ENCODE data around the gene PCGF3. TPM values are rescaled to one million over a fixed set of nuclear protein-coding genes. Genes with fewer than 3 reads are reported as not detected.

The PCGF3 gene
- total and polyA plus RNA-seq, 9 of the 15 experiments (the other 6 are each of a cell fraction or from before 2014, with no cell fraction given) = 2.6 to 46.1 (median 20.3) TPM

DNA sequence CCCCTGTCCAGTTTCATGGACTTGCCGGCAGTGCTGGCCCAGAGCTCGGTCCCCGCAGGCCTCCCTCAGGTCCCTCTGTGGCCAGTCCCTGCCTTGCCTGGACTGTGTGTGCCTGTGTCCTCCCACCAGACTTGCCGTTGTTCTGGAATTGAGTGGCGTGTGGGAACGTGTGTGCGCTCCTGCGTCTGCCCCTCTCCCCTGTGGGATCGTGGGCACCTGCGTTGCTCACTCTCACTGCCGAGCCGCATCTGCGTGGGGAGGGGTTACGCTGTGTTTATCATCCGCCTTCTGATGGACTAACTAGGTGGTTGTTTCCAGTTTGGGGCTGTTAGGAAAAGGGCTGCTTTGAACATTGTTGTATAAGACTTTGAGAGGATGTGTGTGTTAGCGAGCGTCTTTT is 21.2 kb downstream of the PCGF3 start:
- H3K4me1 ChIP-seq (replicated peaks in 1 of 2; ENCODE audit: control insufficient read depth in 2 of 2, insufficient read depth in 2 of 2, low read length in 2 of 2) = peaks cover 20 to 62% of the 10 kb centered on the region in 2 experiments
- peak overlapping the region; percentile 37 to 91 for H3K9ac ChIP-seq (ENCODE audit: insufficient read depth in 1 of 2, low read depth in 2 of 2, low read length in 2 of 2)
- peaks cover 4% of the 10 kb centered on the region for H3K9me3 ChIP-seq (replicated peaks; ENCODE audit: control insufficient read depth, insufficient read depth, low read depth, low read length)
- H4K20me1 ChIP-seq (replicated peaks; ENCODE audit: control insufficient read depth, insufficient read depth, low read length) = no peaks in the 10 kb centered on the region; the same call in 1 of the 2 replicates
- H3K27ac ChIP-seq (ENCODE audit: extremely low read depth, low read depth, low read length) = peak overlapping the region; percentile 89
- peaks cover 44% of the 10 kb centered on the region for H3K79me2 ChIP-seq (ENCODE audit: control insufficient read depth, insufficient read depth, low read length)
- FAIRE-seq (no peak), DNase-seq (ENCODE audit: extremely low read depth in 1 of 4, low spot score in 3 of 4) (peak in 3 of 4 experiments; percentile 28 to 42 (median 40)), ATAC-seq (peak; percentile 81)
- ChIA-PET CTCF (ENCODE audit: low intra/inter-chr PET ratio) (no interaction called here), POLR2A (interaction anchor here (0.6 to 0.7 kb wide), 2 partner anchors 40 to 272 kb away, joined by 3 to 4 read pairs; no protein-coding TSS in a partner anchor)
- H3K36me3 ChIP-seq (ENCODE audit: control insufficient read depth, insufficient read depth, low read length) = peaks cover 24% of the 10 kb centered on the region; the same call in 2 of the 3 replicates
- no peak overlapping the region for H3K4me3 ChIP-seq
- H3K4me2 ChIP-seq (ENCODE audit: insufficient read depth, low read length) = peak overlapping the region; percentile 72
- no peaks in the 10 kb centered on the region for H3K27me3 ChIP-seq (ENCODE audit: control insufficient read depth in 2 of 2, insufficient read depth in 2 of 2, low read length in 2 of 2)
- H2AFZ ChIP-seq (ENCODE audit: low read depth, low read length) = 0 out of 2 replicates have a peak overlapping the region, but pooled peaks have one; percentile 14
- in situ Hi-C loops (cut with MboI) (no loop called here), intact Hi-C loops (cut with micrococcal nuclease) (no loop called here)
- TF ChIP-seq FOXK2 (conservative IDR thresholded peaks at IDR 0.05 in 1 of 2, IDR thresholded peaks at IDR 0.05 in 1 of 2; ENCODE audit: low read depth in 2 of 2) (0 out of 4 replicates have a peak, but pooled peaks have one; percentile 12 to 16), SOX6 (IDR thresholded peaks at IDR 0.05) (0 out of 2 replicates have a peak, but pooled peaks have one; percentile 6), RBBP5 (IDR thresholded peaks at IDR 0.05; ENCODE audit: borderline replicate concordance, insufficient read depth, low read length, poor library complexity, severe bottlenecking) (peak; percentile 29), SIN3B (IDR thresholded peaks at IDR 0.05; ENCODE audit: low read depth) (no peak), VEZF1 (CRISPR knock-in tag; IDR thresholded peaks at IDR 0.05) (peak; percentile 39; the same call in 1 of the 2 replicates), NRF1 (conservative IDR thresholded peaks at IDR 0.05 in 1 of 2, IDR thresholded peaks at IDR 0.05 in 1 of 2) (peak in 1 of 2 experiments; percentile 25; a peak in 3 of 4 replicates), ZNF324 (CRISPR knock-in tag; IDR thresholded peaks at IDR 0.05) (no peak)
- TF ChIP-seq, protein P1, sequence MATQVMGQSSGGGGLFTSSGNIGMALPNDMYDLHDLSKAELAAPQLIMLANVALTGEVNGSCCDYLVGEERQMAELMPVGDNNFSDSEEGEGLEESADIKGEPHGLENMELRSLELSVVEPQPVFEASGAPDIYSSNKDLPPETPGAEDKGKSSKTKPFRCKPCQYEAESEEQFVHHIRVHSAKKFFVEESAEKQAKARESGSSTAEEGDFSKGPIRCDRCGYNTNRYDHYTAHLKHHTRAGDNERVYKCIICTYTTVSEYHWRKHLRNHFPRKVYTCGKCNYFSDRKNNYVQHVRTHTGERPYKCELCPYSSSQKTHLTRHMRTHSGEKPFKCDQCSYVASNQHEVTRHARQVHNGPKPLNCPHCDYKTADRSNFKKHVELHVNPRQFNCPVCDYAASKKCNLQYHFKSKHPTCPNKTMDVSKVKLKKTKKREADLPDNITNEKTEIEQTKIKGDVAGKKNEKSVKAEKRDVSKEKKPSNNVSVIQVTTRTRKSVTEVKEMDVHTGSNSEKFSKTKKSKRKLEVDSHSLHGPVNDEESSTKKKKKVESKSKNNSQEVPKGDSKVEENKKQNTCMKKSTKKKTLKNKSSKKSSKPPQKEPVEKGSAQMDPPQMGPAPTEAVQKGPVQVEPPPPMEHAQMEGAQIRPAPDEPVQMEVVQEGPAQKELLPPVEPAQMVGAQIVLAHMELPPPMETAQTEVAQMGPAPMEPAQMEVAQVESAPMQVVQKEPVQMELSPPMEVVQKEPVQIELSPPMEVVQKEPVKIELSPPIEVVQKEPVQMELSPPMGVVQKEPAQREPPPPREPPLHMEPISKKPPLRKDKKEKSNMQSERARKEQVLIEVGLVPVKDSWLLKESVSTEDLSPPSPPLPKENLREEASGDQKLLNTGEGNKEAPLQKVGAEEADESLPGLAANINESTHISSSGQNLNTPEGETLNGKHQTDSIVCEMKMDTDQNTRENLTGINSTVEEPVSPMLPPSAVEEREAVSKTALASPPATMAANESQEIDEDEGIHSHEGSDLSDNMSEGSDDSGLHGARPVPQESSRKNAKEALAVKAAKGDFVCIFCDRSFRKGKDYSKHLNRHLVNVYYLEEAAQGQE (IDR thresholded peaks at IDR 0.05; ENCODE audit: borderline replicate concordance) = peak; percentile 64
- TF ChIP-seq, protein P1 (CRISPR knock-in tag; IDR thresholded peaks at IDR 0.05; ENCODE audit: low read depth) = no peak
- TF ChIP-seq, protein P2, sequence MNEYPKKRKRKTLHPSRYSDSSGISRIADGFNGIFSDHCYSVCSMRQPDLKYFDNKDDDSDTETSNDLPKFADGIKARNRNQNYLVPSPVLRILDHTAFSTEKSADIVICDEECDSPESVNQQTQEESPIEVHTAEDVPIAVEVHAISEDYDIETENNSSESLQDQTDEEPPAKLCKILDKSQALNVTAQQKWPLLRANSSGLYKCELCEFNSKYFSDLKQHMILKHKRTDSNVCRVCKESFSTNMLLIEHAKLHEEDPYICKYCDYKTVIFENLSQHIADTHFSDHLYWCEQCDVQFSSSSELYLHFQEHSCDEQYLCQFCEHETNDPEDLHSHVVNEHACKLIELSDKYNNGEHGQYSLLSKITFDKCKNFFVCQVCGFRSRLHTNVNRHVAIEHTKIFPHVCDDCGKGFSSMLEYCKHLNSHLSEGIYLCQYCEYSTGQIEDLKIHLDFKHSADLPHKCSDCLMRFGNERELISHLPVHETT (CRISPR knock-in tag; conservative IDR thresholded peaks at IDR 0.05 in 1 of 2, IDR thresholded peaks at IDR 0.05 in 1 of 2) = 0 out of 4 replicates have a peak, but pooled peaks of 1 of the 2 experiments have one; percentile 38
- no TSS peak for BruUV-seq (replicated peaks)
- no peaks in the 10 kb centered on the region for H3K9me1 ChIP-seq (ENCODE audit: control insufficient read depth, insufficient read depth, low read length)
- 26% methylated on average over 13 of the region's 17 CpGs for WGBS (ENCODE audit: insufficient coverage, low coverage, missing lambda C conversion rate)

Data from K562 (cell line).